A673 (cell line): ENCODE results near the gene RAB24. TPM values are rescaled to one million over a fixed set of nuclear protein-coding genes. Genes with fewer than 3 reads are reported as not detected.

Source experiments
- BruUV-seq: library from RNA; stranded (reverse); fragments of 400-500 nt; replicated peaks from 2 replicates; lab custom pipeline; 2021; lab: Mats Ljungman, UMichigan
- CTCF ChIA-PET: fragments of 300-600 bp; sonication (Branson Sonifier 250); formaldehyde crosslinking; loops from one replicate; lab custom pipeline; 2022; ENCODE audit warnings: antibody characterized with exemption; lab: Charles Lee
- POLR2A ChIA-PET: fragments of 300-600 bp; sonication (Branson Sonifier 250); formaldehyde crosslinking; loops from one replicate; lab custom pipeline; 2022; ENCODE audit warnings: antibody characterized with exemption; ENCODE audit not compliant: low non-redundant PET; lab: Charles Lee
- DNase-seq: peaks from one replicate; pipeline ENCODE4 v3.0.0-alpha.2; 2015; ENCODE audit warnings: low spot score
- H3K27ac ChIP-seq: fragments of 200-600 bp; sonication (generic); 2 replicates; pipeline ENCODE4 v1.5.1; 2016; ENCODE audit warnings: mixed run types, low read depth, mild to moderate bottlenecking, mixed read lengths, antibody characterized with exemption, low read length; ENCODE audit not compliant: poor library complexity, severe bottlenecking
- H3K27me3 ChIP-seq: fragments of 200-600 bp; sonication (generic); replicated peaks from 2 replicates; pipeline ENCODE4 v1.6.1; 2017; ENCODE audit warnings: mixed run types, low read depth, mild to moderate bottlenecking, mixed read lengths, antibody characterized with exemption, low read length; ENCODE audit not compliant: insufficient read depth, poor library complexity
- H3K36me3 ChIP-seq: fragments of 200-600 bp; sonication (generic); 2 replicates; pipeline ENCODE4 v1.6.1; 2016; ENCODE audit warnings: mixed run types, mild to moderate bottlenecking, mixed read lengths, antibody characterized with exemption, low read length; ENCODE audit not compliant: insufficient read depth, poor library complexity, severe bottlenecking
- H3K4me1 ChIP-seq: fragments of 200-600 bp; sonication (generic); 2 replicates; pipeline ENCODE4 v1.6.1; 2017; ENCODE audit warnings: mixed run types, mild to moderate bottlenecking, mixed read lengths, antibody characterized with exemption, low read length; ENCODE audit not compliant: insufficient read depth, poor library complexity, severe bottlenecking
- H3K4me3 ChIP-seq: fragments of 200-600 bp; sonication (generic); 2 replicates; pipeline ENCODE4 v1.5.1; 2016; ENCODE audit warnings: low read depth, mixed run types, mild to moderate bottlenecking, mixed read lengths, low read length; ENCODE audit not compliant: poor library complexity, severe bottlenecking
- H3K9me3 ChIP-seq: fragments of 200-600 bp; sonication (generic); 2 replicates; pipeline ENCODE4 v1.6.1; 2016; ENCODE audit warnings: mixed run types, low read depth, mild to moderate bottlenecking, mixed read lengths, antibody characterized with exemption, low read length; ENCODE audit not compliant: poor library complexity, severe bottlenecking
- CTCF ChIP-seq: fragments of 300-800, 200-600 bp; sonication (generic); conservative IDR thresholded peaks from 2 replicates; pipeline ENCODE4 v1.5.1; 2017; ENCODE audit warnings: low read depth, mild to moderate bottlenecking, antibody characterized with exemption, low read length, moderate library complexity, mixed read lengths
- EZH2 ChIP-seq: fragments of 200-600 bp; sonication (generic); IDR thresholded peaks from 2 replicates; pipeline ENCODE4 v1.6.1; 2017; ENCODE audit warnings: borderline replicate concordance, low read depth, mild to moderate bottlenecking, mixed read lengths, antibody characterized with exemption, low read length; ENCODE audit not compliant: poor library complexity, severe bottlenecking
- intact Hi-C: fragments of 100-400 bp; cut with micrococcal nuclease; formaldehyde crosslinking; loops from one replicate; pipeline ENCODE4 v1.10.0; 2022; ENCODE audit not compliant: unreplicated experiment
- total RNA-seq: library from RNA; stranded (reverse); gene quantifications from 2 replicates; pipeline ENCODE4 v1.2.3, GENCODE V29; 2021

RAB24 gene
- total RNA-seq, 1 experiment from 2014 or later = 16.0 TPM

GRCh38 chr5:177301503-177302165 lies 1.9 kb downstream of the RAB24 start:
- ChIA-PET POLR2A (no interaction called here), CTCF (interaction anchor here (1.0 kb wide), 1 partner anchor 8 kb away, joined by 3 read pairs; no protein-coding TSS in a partner anchor)
- BruUV-seq = no TSS peak
- Histone ChIP-seq H3K36me3 (peaks cover 20% of the 10 kb centered on the region), H3K27me3 (no peaks in the 10 kb centered on the region), H3K27ac (no peak overlapping the region), H3K9me3 (no peaks in the 10 kb centered on the region), H3K4me3 (no peak overlapping the region), H3K4me1 (peaks cover 10% of the 10 kb centered on the region)
- intact Hi-C loops = no loop called here
- DNase-seq = no peak
- TF ChIP-seq EZH2 (no peak), CTCF (no peak)

- Histone ChIP-seq H3K27ac (no peak overlapping the region), H3K36me3 (peaks cover 15% of the 10 kb centered on the region), H3K9me3 (no peaks in the 10 kb centered on the region), H3K27me3 (no peaks in the 10 kb centered on the region), H3K4me1 (peaks cover 10% of the 10 kb centered on the region), H3K4me3 (no peak overlapping the region)
- TF ChIP-seq CTCF = no peak
- TF ChIP-seq EZH2 = no peak
- no peak for DNase-seq
- intact Hi-C loops = no loop called here
- POLR2A ChIA-PET = no interaction called here
- no TSS peak for BruUV-seq
- CTCF ChIA-PET = interaction anchor here (1.0 kb wide), 1 partner anchor 9 kb away, joined by 3 read pairs; no protein-coding TSS in a partner anchor
Measured at GRCh38 chr5:177300951-177301350, 2.6 kb downstream of the RAB24 start.

GRCh38 chr5:177300236-177300880 lies 3.2 kb downstream of the RAB24 start:
- BruUV-seq = no TSS peak
- TF ChIP-seq CTCF = no peak
- TF ChIP-seq EZH2 = no peak
- Histone ChIP-seq H3K9me3 (no peaks in the 10 kb centered on the region), H3K27ac (no peak overlapping the region), H3K36me3 (peaks cover 9% of the 10 kb centered on the region), H3K27me3 (no peaks in the 10 kb centered on the region), H3K4me1 (peaks cover 10% of the 10 kb centered on the region), H3K4me3 (no peak overlapping the region)
- DNase-seq = peak; percentile 70
- POLR2A ChIA-PET = no interaction called here
- CTCF ChIA-PET = interaction anchor here (1.0 kb wide), 1 partner anchor 10 kb away, joined by 3 read pairs; no protein-coding TSS in a partner anchor
- intact Hi-C loops = no loop called here
